T-helper 9 cell (primary cell): ENCODE measurements around the gene PALS1.
"Not testable (repeated sequence)": the region's sequence is repeated elsewhere in the genome, so short reads cannot be mapped to it uniquely, and the experiment has no call there.

Source experiments
- DNase-seq: peaks from one replicate; pipeline ENCODE4 v3.0.0-alpha.2; 2020

PALS1 gene

DNA sequence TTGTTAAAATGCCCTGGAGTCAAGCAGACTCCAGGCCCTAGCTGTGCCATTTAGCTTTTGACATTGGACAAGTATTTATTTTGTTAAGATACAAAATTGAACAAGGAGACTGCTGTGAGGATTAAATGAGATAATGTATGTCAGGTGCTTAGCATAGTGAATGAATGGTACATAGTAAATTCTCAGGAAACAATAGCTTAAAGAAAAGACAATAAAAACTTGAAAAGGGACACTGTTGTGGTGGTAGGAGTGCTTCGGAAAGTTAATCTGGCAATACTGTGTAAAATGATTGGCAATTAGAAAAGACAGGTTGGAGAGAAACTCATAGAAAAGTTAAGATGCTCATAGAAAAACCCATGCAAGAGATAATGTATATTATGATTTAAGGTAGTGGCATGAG, 19.7 kb downstream of the PALS1 start:
- no peak for DNase-seq

DNA sequence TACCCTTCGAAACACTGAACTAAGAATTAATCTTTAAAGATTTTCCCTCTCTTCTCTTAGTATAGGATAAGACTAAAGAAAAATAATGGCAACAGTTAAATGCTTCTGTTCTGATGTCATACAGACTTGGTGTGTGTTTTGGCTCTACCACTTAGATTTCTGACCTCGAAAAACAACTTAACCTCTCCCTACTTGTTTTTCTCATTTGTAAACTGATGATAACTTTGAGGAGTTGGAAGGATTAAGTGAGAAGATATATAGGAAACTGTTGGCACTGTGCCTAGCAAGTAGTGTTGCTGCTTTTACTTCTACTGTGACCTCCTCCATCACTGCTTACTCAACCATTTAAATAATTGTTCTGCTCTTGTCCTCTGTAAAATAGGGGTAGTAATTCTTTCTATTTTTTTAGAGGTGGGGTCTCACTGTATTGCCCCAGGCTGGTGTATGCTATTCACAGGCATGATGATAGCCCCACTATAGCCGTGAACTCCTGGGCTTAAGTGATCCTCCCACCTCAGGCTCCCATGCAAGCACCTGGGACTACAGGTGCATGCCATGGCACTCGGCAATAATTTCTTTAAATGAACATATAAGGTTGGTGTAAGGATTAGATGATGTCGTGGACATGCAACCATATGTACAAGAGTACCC, 22.4 kb downstream of the PALS1 start:
- no peak for DNase-seq

DNA sequence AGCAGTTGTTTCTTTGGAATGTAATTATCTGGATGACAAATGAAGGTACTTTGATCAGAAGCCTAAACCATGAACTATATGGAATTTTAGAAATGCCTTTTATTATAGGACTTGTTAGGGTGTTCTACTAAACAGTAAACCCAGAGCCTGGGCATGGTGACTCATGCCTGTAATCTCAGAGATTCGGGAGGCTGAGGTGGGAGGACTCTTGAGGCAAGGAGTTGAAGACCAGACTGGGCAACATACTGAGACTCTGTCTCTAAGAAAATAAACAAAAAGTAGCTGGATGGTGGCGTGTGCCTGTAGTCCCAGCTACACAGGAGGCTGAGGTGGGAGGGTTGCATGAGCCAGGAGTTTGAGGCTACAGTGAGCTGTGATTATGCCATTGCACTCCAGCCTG, 23.9 kb downstream of the PALS1 start:
- DNase-seq: no peak

DNA sequence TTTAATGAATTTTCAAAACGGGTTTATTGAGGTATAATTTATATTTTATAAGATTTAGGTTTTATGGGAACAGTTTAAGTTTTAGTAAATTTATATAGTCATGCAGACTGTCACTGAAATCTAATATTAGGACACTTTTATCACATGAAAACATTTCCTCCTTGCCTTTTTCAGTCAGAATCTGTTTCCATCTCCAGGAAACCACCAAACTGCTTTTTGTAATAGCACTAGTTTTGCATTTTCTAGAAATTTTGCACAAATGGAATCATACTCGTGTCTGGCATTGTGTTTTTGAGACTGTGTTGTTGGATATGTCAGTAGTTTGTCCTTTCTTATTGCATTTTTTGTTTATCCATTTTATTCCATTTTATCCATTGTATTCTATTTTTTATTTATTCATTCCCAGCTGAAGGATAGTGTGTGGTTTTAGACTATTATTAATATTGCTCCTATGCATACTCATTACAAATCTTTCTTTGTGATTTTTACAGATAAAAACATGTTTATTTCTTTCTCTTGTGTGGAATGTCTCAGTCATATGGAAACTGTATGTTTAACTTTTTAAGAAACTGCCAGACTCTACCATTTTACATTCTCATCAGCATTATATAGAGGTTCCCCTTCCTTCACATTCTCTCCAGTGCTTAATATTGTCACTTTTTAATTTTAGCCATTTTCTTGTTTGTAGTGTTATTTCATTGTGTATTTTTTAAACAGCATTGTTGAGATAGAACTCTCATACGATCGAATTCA, 26.5 kb downstream of the PALS1 start:
- no peak for DNase-seq

DNA sequence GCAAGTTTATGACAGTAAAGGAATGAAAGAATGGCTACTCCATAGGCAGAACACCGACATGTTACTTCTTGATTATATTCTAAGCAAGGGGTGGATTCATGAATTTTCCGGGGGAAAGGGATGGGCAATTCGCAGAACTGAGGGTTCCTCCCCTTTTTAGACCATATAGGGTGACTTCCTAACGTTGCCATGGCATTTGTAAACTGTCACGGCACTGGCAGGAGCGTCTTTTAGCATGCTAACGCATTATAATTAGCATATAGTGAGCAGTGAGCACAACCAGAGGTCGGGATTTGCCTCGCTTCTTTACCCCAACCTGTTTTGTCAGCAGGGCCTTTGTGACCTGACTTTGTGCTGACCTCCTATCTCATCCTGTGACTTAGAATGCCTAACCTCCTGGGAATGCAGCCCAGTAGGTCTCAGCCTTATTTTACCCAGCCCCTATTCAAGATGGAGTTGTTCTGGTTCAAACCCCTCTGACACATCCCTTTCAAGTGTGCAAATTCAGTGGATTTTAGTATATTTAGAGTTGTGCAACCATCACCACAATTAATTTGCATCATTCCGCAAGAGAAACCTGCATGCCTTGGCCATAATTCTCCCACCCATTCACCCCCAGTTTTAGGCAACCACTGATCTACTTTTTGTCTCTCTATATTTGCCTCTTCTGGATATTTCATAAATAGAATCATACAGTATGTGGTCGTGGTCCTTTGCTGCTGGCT, 27.4 kb downstream of the PALS1 start:
- no peak for DNase-seq

DNA sequence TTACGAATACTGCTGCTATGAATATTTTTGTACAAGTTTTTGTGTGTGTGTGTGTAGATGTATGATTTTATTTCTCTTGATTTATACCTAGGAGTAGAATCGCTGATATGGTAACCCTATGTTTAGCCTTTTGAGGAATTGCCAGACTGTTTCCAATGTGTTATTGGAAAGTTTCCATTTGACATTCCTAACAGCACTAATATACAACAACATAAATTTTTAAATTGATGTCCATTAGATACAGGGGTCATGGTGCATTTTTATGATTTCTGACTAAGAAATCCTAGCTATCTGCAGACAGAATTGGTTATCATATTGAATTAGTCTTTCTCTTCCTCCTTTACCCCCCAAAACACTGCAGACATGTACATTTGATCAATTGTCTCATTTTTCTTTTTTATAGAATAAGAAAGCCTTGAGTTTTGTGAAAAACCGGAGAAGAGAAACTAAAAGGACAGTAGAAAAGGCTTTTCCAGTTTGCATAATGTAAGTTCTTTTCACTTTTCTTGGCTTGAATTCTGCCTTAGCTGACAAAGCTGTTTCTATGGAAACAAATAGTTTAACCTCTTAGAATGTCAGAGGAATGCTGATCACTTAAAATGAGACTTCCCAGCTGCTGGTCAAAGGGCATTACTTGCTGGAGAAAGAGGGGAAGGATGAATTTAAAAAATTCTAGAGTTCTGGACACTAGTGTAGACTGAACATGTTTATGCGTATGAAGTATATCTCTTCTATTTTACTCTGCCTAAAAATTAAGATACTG, 28.2 kb downstream of the PALS1 start:
- no peak for DNase-seq

DNA sequence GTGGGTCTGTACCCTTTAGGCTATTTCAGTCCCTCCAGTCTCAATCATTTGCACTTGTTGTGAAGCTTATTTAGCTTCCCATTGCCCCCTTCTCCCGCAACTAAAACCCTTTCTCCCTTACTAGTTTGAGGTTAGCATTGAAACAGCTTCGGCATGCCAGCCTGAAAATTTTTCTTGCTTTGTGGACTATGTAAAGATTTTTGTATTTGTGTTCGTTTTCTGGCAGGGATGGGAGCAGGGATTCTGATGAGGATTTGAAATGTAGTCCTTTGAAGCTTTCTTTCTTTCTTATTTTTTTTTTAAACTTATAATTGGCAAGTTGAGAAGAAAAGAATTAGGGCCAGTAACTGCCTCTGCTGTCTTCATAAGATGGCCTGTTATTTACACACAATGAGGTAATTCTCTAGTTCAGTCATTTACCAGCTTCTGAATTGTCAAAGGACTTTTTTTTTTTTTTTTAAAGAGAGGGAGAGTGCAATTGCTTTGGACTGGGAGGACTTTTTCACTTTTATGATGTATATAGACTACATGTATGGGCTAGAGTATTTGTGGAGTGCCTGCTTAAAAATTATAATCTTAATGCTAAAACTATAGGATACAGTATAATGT, 29.0 kb downstream of the PALS1 start:
- no peak for DNase-seq

DNA sequence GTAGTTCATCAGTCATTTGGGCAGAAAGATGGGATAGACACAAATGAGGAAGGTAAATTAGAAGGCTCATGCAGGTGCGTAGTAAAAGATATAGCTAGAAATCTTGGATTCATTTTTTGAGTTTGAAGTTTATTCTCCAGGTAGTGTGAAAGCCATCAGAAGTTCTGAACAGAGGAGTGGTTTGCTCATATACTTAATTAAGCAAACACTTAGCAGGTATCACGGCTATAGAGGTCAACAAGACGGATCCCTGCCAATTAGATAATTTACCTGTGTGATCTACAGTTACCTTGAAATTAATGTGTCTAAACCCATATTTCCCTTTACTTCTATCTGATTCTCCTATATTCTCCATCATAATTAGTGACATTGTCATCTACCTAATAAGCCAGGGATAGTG, 29.7 kb downstream of the PALS1 start:
- no peak for DNase-seq

DNA sequence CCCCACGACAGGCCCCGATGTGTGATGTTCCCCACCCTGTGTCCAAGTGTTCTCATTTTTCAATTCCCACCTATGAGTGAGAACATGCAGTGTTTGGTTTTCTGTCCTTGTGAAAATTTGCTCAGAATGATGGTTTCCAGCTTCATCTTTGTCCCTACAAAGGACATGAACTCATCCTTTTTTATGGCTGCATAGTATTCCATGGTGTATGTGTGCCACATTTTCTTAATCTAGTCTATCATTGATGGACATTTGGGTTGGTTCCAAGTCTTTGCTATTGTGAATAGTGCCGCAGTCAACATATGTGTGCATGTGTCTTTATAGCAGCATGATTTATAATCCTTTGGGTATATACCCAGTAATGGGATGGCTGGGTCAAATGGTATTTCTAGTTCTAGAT, 32.0 kb downstream of the PALS1 start:
- DNase-seq: not testable (repeated sequence)

DNA sequence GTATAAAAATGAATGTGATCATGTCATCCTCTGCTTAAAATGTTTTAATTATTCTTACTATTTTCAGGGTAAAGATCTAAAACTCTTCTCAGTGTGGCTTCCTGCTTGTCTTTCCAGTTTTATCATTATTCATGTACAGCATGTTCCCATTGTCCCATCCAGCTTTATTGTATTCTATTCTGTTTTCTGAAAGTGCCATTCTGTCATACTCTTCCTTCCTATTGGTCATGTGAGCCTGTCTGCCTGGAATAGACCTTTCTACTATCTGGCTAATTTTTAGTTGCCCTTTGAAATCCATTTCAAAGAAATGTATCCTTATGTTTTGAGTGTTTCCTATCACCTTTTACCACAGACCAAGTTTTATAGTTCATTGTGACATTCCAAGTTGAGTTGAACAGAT, 34.9 kb downstream of the PALS1 start:
- DNase-seq: no peak

DNA sequence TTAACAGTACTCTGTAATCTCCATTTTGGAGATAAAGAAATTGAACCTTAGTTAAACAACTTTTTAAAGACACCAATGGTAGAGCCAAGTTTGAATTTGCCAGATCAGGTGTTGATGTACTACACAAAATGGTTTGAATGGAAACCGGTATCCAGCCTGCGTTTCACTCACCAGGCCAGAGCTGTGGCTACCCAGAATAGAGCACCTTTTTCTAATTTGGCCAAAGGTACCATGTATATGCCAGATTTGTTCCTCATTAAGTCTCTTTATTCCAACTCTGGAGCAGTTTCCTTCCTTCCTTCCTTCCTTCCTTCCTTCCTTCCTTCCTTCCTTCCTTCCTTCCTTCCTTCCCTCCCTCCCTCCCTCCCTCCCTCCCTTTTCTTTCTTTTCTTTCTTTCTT, 39.3 kb downstream of the PALS1 start:
- no peak for DNase-seq

DNA sequence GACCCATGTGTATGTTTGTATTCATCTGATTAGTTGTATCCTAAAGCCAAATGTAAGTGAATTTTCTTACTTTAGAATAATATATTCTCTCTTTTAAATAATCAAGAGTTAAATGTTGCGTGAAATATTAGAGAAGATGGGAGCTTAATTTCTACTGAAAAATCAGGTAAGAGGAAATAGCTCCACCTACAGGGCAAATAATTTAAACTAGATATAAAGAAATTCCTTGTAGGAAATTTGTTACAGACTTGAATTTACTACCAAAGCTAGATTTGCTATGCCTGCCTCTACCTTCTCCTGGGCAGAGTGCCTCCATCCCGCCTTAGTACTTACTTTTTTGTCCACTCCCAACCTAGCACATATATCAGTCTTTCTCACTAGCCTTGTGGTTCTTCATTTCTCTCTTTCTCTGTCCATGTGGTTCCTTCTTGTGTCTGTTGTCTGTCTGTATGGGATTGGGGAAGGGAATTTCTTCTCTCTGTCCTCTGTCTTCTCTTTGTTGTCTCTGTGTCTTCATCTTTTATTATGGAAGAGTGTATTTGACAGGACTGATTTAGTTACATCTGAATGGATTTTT, 44.7 kb downstream of the PALS1 start:
- DNase-seq: no peak
